ENCODE results near the gene PROSER3.

The PROSER3 gene

GRCh38 chr19:35742121-35742724 lies 15.8 kb upstream of the PROSER3 start, which contains the start of gene IGFLR1:
Gene IGFLR1, minus strand, starts transcription at chr19:35742452. Its CDS starts 1,272 bp downstream, at chr19:35741180.
- Histone ChIP-seq H3K27me3 (ENCODE audit: control insufficient read depth, insufficient read depth, low read length) (no peaks in the 10 kb centered on the region), H3K4me3 (ENCODE audit: low read length) (no peak within 1 kb of the TSS), H3K36me3 (ENCODE audit: insufficient read depth, low read length) (peaks cover 23% of the 10 kb centered on the region), H3K4me1 (ENCODE audit: control insufficient read depth, insufficient read depth, low read length) (peaks cover 18% of the 10 kb centered on the region), H3K4me2 (ENCODE audit: low read length) (no peak within 1 kb of the TSS), H3K9ac (ENCODE audit: low read depth, low read length) (no peak within 1 kb of the TSS), H3K9me3 (replicated peaks; ENCODE audit: low read length) (no peaks in the 10 kb centered on the region)

GRCh38 chr19:35743640-35744429 lies 14.1 kb upstream of the PROSER3 start:
- Histone ChIP-seq H3K4me2 (ENCODE audit: low read length) (peak overlapping the region; percentile 95), H3K9me3 (replicated peaks; ENCODE audit: low read length) (no peaks in the 10 kb centered on the region), H3K4me3 (ENCODE audit: low read length) (peak overlapping the region; percentile 76), H3K4me1 (ENCODE audit: control insufficient read depth, insufficient read depth, low read length) (peaks cover 22% of the 10 kb centered on the region), H3K36me3 (ENCODE audit: insufficient read depth, low read length) (peaks cover 9% of the 10 kb centered on the region), H3K9ac (ENCODE audit: low read depth, low read length) (no peak overlapping the region), H3K27me3 (ENCODE audit: control insufficient read depth, insufficient read depth, low read length) (no peaks in the 10 kb centered on the region)

- peak overlapping the region; percentile 95 for H3K4me2 ChIP-seq (ENCODE audit: low read length)
- peak overlapping the region; percentile 76 for H3K4me3 ChIP-seq (ENCODE audit: low read length)
- no peaks in the 10 kb centered on the region for H3K27me3 ChIP-seq (ENCODE audit: control insufficient read depth, insufficient read depth, low read length)
- no peaks in the 10 kb centered on the region for H3K9me3 ChIP-seq (replicated peaks; ENCODE audit: low read length)
- H3K36me3 ChIP-seq (ENCODE audit: insufficient read depth, low read length): peaks cover 4% of the 10 kb centered on the region
- peak overlapping the region; percentile 89 for H3K9ac ChIP-seq (ENCODE audit: low read depth, low read length)
- H3K4me1 ChIP-seq (ENCODE audit: control insufficient read depth, insufficient read depth, low read length): peaks cover 26% of the 10 kb centered on the region
Observed at GRCh38 chr19:35744430-35745327, 13.3 kb upstream of the PROSER3 start.

- Histone ChIP-seq H3K4me1 (ENCODE audit: control insufficient read depth, insufficient read depth, low read length) (peaks cover 22% of the 10 kb centered on the region), H3K9me3 (replicated peaks; ENCODE audit: low read length) (no peaks in the 10 kb centered on the region), H3K27me3 (ENCODE audit: control insufficient read depth, insufficient read depth, low read length) (no peaks in the 10 kb centered on the region), H3K9ac (ENCODE audit: low read depth, low read length) (peak within 1 kb of the TSS; percentile 89), H3K4me3 (ENCODE audit: low read length) (peak within 1 kb of the TSS; percentile 85), H3K4me2 (ENCODE audit: low read length) (peak within 1 kb of the TSS; percentile 95), H3K36me3 (ENCODE audit: insufficient read depth, low read length) (peaks cover 4% of the 10 kb centered on the region)
Observed at GRCh38 chr19:35745328-35746086, 12.5 kb upstream of the PROSER3 start, which contains the start of the genes PSENEN and U2AF1L4. Gene PSENEN, plus strand, starts transcription at chr19:35745651. Its CDS starts 280 bp downstream, at chr19:35745931. Gene U2AF1L4, minus strand, starts transcription at chr19:35745418. Its CDS starts 27 bp downstream, at chr19:35745391.

GRCh38 chr19:35746087-35746462 lies 11.9 kb upstream of the PROSER3 start:
- Histone ChIP-seq H3K4me2 (ENCODE audit: low read length) (peak overlapping the region; percentile 88), H3K9ac (ENCODE audit: low read depth, low read length) (peak overlapping the region; percentile 89), H3K9me3 (replicated peaks; ENCODE audit: low read length) (no peaks in the 10 kb centered on the region), H3K4me1 (ENCODE audit: control insufficient read depth, insufficient read depth, low read length) (peaks cover 22% of the 10 kb centered on the region), H3K27me3 (ENCODE audit: control insufficient read depth, insufficient read depth, low read length) (no peaks in the 10 kb centered on the region), H3K36me3 (ENCODE audit: insufficient read depth, low read length) (peaks cover 4% of the 10 kb centered on the region), H3K4me3 (ENCODE audit: low read length) (peak overlapping the region; percentile 85)

GRCh38 chr19:35746531-35746930 lies 11.4 kb upstream of the PROSER3 start:
- H3K4me1 ChIP-seq (ENCODE audit: control insufficient read depth, insufficient read depth, low read length): peaks cover 22% of the 10 kb centered on the region
- no peaks in the 10 kb centered on the region for H3K27me3 ChIP-seq (ENCODE audit: control insufficient read depth, insufficient read depth, low read length)
- H3K36me3 ChIP-seq (ENCODE audit: insufficient read depth, low read length): peaks cover 4% of the 10 kb centered on the region
- no peaks in the 10 kb centered on the region for H3K9me3 ChIP-seq (replicated peaks; ENCODE audit: low read length)
- H3K9ac ChIP-seq (ENCODE audit: low read depth, low read length): peak overlapping the region; percentile 89
- peak overlapping the region; percentile 85 for H3K4me3 ChIP-seq (ENCODE audit: low read length)
- H3K4me2 ChIP-seq (ENCODE audit: low read length): peak overlapping the region; percentile 88

GRCh38 chr19:35748106-35749020 lies 9.6 kb upstream of the PROSER3 start, which contains the start of gene LIN37:
Gene LIN37, plus strand, starts transcription at chr19:35748576. Its CDS starts 149 bp downstream, at chr19:35748725.
- H3K4me1 ChIP-seq (ENCODE audit: control insufficient read depth, insufficient read depth, low read length): peaks cover 22% of the 10 kb centered on the region
- no peaks in the 10 kb centered on the region for H3K27me3 ChIP-seq (ENCODE audit: control insufficient read depth, insufficient read depth, low read length)
- peak within 1 kb of the TSS; percentile 92 for H3K9ac ChIP-seq (ENCODE audit: low read depth, low read length)
- H3K4me3 ChIP-seq (ENCODE audit: low read length): peak within 1 kb of the TSS; percentile 89
- H3K4me2 ChIP-seq (ENCODE audit: low read length): peak within 1 kb of the TSS; percentile 82
- H3K36me3 ChIP-seq (ENCODE audit: insufficient read depth, low read length): peaks cover 13% of the 10 kb centered on the region
- H3K9me3 ChIP-seq (replicated peaks; ENCODE audit: low read length): no peaks in the 10 kb centered on the region

GRCh38 chr19:35750167-35750566 lies 7.8 kb upstream of the PROSER3 start:
- peaks cover 18% of the 10 kb centered on the region for H3K4me1 ChIP-seq (ENCODE audit: control insufficient read depth, insufficient read depth, low read length)
- no peak overlapping the region for H3K9ac ChIP-seq (ENCODE audit: low read depth, low read length)
- peak overlapping the region; percentile 16 for H3K4me2 ChIP-seq (ENCODE audit: low read length)
- H3K4me3 ChIP-seq (ENCODE audit: low read length): no peak overlapping the region
- H3K27me3 ChIP-seq (ENCODE audit: control insufficient read depth, insufficient read depth, low read length): no peaks in the 10 kb centered on the region
- H3K9me3 ChIP-seq (replicated peaks; ENCODE audit: low read length): no peaks in the 10 kb centered on the region
- peaks cover 24% of the 10 kb centered on the region for H3K36me3 ChIP-seq (ENCODE audit: insufficient read depth, low read length)

GRCh38 chr19:35751839-35752745 lies 5.9 kb upstream of the PROSER3 start:
- no peaks in the 10 kb centered on the region for H3K27me3 ChIP-seq (ENCODE audit: control insufficient read depth, insufficient read depth, low read length)
- H3K9me3 ChIP-seq (replicated peaks; ENCODE audit: low read length): no peaks in the 10 kb centered on the region
- H3K4me2 ChIP-seq (ENCODE audit: low read length): no peak overlapping the region
- H3K4me3 ChIP-seq (ENCODE audit: low read length): no peak overlapping the region
- H3K4me1 ChIP-seq (ENCODE audit: control insufficient read depth, insufficient read depth, low read length): peaks cover 30% of the 10 kb centered on the region
- H3K36me3 ChIP-seq (ENCODE audit: insufficient read depth, low read length): peaks cover 24% of the 10 kb centered on the region
- H3K9ac ChIP-seq (ENCODE audit: low read depth, low read length): no peak overlapping the region
